NCI-H1436 treated with DMSO at 0.1 percent for 48 hours (cell line): ENCODE measurements around the gene ANGPT4.

ENCODE experiments used
- DNase-seq: peaks from one replicate; lab custom pipeline; 2025; lab: John Stamatoyannopoulos, UW

Gene ANGPT4

GRCh38 chr20:825710-826421 lies 90.3 kb downstream of the ANGPT4 start:
- DNase-seq, result no peak

- no peak for DNase-seq
Observed at GRCh38 chr20:824916-825315, 91.2 kb downstream of the ANGPT4 start.

- DNase-seq, result no peak
Observed at GRCh38 chr20:824490-824889, 91.6 kb downstream of the ANGPT4 start.

DNA sequence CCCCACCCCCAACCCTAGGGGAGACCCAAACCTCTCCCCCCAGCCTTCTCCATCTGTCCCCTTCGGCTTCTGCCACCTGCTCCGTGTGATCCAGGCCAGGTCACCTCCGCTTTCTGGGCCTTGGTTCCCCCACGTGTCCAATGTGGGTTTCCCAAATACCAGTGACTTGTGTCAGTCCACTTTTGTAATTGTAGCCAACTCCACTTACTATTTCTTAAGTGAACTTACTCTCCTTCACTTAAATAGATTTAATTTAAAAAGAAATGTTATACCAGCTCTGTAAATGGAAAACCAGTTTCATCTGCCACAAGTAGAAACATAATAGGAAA lies 92.6 kb downstream of the ANGPT4 start:
- DNase-seq, result no peak

DNA sequence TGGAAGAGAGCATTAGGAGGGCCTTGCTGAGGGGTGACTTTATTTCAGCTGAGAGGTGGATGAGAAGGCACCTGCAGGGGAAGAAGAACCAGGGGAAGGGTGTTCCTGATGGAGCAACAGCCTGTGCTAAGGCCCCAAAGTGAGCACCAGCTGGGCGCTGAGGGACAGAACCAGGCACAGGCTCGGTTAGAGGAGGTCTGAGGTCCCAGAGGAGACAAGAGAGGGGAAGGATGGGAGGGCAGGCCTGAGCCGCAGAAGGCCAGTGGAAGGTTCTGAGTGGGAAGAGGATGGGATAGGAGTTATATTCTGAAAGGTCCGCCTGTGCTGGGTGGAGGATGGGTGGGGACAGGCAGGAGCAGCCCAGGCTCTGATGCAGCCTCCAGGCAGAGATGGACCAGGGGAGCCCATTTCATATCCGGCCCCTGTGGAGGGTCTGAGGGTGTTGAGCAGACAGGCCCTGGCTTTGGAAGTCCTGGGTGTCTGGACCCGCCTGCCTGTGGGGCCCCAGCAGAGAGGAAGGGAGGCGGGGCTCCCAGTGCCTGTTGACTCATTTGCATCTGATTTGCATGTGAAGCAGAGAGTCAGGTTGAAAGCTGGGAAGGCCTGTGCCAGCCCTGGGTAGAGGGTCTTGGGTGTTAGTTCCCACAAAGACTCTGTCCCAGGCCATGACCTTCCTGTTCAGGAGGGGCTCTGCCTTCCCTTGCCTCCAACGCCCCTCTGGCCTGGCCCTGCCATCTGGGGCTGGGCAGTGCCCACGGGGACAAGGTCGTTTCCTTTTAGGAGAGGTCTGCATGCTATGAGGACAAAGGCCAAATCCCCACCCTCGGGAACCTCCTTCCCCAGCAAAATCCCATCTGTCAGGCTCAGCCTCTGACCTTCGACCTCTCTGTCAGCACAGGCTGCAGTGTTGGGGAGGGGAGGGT lies 93.2 kb downstream of the ANGPT4 start:
- no peak for DNase-seq

DNA sequence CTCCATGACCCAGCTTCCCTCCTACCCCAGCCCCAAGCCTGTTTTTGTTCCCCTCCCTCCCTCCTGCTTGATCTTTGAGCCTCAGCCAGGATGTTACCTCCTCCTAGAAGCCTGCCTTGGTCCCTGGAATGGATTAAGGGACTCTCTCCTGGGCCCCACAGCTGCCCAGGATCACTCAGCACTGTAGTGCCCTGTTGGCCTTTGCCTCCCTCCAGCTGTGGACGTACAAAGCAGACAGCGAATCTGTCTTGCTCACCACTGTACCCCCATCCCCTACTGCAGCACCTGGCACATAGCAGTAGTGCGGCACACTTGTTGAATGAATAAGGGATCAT lies 94.4 kb downstream of the ANGPT4 start:
- no peak for DNase-seq

DNA sequence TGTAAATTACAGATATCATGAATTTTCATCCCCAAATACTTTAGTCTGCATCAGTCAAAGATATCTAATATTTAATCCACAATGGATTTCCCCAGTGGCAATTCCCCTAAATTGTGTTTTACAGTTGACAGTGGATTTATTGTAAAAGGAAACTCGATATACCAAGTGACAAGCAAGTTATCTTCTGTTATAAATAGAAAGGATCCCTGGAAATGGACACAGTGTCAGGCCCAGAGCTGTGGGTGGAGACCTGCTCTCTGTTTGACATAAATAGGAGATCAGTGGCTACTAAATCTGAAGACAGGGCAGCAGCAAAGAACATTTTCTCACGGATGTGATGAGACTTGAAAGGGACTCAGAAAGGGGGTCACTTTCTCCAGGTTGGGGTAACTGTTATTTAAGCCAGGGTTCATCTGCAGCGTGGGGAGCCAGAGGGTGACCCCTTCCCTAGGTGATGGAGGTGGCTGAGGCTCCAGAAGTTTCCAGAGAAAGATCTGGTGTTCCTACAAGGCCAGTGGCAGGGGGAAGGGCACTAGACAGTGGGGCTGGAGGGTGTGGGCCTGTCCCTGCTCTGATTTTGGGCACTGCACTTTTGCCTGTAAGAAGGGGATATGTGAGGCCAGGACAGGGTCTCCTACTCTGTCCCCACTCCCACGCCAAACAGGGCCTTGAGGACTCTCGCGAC lies 94.9 kb downstream of the ANGPT4 start:
- DNase-seq, result no peak

DNA sequence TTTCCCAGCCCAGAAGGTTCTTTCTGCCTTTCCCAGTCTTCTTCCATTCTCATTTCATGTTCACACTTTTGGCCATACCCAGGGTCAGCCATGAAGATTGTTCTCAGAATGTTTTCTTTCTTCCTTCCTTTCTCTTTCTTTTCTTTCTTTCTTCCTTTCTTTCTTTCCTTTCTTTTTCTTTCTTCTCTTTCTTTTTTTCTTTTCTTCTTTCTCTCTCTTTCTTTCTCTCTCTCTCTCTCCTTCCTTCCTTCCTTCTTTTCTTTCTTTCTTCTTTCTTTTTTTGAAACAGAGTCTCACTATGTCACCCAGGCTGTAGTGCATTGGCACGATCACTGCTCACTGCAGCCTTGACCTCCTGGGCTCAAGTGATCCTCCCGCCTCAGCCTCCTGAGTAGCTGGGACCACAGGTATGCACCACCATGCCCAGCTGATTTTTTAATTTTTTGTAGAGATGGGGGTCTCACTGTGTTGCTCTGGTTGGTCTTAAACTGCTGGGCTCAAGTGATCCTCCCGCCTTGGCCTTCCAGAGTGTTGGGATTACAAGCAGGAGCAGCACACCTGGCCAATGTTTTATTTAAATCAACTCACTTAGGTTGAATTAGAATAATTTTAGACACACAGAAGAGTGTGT lies 95.7 kb downstream of the ANGPT4 start:
- no peak for DNase-seq
